GM12873 (cell line): ENCODE measurements around the gene PDE1A.

ENCODE experiments used
- TF ChIP-seq, protein P1 (sequence below): IDR thresholded peaks from 2 replicates; pipeline ENCODE4 v1.5.1; 2012; ENCODE audit warnings: low read depth, mild to moderate bottlenecking, moderate library complexity, low read length, control low read depth; ENCODE audit not compliant: insufficient read depth; ENCODE audit errors: missing control alignments

PDE1A gene

DNA sequence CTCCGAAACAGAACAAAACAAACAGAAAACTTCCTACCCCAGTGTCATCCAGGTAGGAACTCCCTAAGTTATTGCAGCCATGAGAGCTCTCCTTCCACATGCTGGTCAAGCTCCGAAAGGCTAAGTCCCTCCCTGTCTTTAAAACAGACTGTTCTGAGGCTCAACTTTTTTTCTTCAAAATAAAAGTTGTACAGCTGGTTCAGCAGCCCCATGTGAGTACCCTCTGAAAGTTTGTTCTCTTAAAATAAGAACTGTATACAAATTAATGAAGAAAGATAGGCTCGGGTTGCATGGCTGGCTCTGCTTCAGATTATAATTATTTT, at the start of gene PDE1A:
Gene PDE1A (minus strand): TSS at position 119 of the 323 bp plus-strand sequence.
- TF ChIP-seq, protein P1, sequence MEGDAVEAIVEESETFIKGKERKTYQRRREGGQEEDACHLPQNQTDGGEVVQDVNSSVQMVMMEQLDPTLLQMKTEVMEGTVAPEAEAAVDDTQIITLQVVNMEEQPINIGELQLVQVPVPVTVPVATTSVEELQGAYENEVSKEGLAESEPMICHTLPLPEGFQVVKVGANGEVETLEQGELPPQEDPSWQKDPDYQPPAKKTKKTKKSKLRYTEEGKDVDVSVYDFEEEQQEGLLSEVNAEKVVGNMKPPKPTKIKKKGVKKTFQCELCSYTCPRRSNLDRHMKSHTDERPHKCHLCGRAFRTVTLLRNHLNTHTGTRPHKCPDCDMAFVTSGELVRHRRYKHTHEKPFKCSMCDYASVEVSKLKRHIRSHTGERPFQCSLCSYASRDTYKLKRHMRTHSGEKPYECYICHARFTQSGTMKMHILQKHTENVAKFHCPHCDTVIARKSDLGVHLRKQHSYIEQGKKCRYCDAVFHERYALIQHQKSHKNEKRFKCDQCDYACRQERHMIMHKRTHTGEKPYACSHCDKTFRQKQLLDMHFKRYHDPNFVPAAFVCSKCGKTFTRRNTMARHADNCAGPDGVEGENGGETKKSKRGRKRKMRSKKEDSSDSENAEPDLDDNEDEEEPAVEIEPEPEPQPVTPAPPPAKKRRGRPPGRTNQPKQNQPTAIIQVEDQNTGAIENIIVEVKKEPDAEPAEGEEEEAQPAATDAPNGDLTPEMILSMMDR: no peak

DNA sequence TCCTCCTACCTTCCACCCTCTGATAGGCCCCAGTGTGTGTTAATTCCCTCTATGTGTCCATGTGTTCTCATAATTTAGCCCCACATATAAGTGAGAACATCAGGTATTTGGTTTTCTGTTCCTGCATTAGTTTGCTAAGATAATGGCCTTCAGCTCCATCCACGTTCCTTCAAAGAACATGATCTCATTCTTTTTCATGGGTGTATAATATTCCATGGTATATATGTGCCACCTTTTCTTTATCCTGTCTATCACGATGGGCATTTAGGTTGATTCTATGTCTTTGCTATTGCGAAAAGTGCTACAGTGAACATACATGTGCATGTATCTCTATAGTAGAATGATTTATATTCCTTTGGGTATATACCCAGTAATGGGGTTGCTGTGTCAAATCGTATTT, 46.8 kb upstream of the PDE1A start:
- TF ChIP-seq, protein P1: no peak

DNA sequence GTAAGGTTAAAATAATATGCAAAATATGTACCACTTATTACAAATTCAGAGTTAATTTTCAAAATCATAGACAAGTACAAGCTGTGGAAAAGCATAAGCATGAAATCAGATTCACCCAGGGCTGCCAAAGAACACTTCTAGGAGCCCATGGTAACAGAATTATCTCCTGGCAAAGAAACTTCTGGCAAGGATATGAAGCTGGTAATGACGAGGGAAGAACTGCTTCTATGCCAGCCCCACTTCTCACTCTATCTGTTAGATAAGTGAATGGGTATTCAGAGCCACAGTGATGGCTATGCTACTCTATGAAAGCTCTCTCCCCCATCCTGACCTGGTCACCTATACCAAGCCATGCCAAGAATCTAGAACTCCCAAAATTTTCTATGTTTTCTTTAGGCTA, 36.9 kb upstream of the PDE1A start:
- TF ChIP-seq, protein P1: no peak

DNA sequence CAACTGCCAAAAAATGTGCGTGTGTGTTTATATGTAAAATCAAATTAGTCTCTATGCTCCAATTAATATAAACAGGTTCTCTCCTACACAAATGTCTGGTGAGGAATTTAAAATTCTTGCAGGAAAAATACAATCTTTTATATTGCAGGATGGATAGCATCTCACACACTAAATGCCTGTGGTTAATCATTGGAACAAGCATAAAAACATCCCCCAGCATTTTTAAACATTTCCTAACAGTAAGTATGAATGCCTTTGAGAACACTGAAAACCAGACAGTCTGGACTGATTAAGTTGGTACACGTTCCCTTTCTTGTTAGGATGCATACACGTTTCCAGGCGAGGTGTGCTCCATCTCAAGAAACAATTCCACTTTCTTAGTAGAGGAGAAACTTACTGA, 29.9 kb upstream of the PDE1A start:
- TF ChIP-seq, protein P1: no peak

DNA sequence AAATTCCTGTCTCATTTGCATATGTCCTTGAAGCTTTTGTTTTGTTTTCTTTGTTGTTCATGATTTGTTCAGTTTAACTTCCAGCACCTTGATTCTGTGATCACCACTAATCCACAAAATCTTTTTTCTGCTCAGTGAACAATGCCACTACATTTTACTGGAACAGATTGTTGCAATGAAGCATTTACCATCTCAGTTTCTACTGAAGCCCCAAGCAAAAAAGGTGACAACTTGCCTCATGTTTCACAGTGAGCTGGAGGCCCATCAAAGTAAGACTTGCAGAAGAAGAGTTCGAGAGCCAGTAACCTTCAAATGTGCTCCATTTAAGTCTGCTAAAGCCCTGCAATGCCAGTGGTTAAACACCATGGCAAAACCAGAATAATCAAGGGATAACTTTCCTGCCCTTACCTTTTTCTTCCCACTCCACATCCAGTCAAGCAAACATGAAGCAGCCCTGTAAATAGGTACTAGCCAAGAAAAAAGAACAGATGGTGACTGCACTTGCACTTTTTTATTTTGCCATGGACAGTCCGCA, 25.7 kb upstream of the PDE1A start:
- TF ChIP-seq, protein P1: no peak

DNA sequence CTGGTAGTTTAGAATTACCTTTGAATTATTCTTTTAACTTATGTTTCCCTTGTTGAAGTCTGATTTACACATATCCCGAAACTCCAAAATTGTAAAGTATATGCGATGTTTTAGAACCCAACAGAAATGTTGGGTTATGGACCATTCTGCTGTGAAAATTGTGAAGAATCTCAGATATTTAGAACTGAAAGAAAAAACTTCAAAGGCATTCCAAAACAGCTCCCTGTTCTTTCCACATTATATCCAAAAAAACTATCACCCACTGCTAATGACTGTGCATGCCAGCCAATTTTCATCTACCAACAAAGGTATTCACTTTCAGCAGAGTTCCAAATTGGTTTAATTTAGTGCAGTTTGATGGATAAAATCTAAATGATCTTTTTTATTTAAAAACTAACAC, 21.5 kb upstream of the PDE1A start:
- TF ChIP-seq, protein P1: no peak

DNA sequence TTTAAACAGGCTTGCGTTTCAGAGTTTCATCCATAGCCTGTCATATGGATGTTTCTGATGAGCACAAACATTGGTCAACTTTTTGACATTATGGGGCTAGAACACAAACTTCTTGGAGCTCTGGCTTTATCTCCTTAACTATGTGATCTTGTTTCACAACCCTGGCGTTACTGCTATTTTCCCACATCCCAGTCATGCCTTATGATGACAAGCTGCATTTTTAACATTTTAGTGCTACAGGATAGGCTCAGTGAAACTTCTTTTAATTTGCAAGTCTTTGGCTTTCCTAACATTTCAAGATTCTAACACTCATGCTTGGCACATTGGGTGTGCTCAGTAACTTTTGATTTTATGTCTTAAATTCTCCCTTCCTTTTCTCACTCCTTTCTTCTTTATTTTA, 21.0 kb upstream of the PDE1A start:
- TF ChIP-seq, protein P1: no peak
